Measurements from ENCODE around the gene SMOC2. TPM values are rescaled to one million over a fixed set of nuclear protein-coding genes. Genes with fewer than 3 reads are reported as not detected.
A peak's percentile ranks its signal among the peaks of the same experiment; 100 is the strongest.

The SMOC2 gene, protein sequence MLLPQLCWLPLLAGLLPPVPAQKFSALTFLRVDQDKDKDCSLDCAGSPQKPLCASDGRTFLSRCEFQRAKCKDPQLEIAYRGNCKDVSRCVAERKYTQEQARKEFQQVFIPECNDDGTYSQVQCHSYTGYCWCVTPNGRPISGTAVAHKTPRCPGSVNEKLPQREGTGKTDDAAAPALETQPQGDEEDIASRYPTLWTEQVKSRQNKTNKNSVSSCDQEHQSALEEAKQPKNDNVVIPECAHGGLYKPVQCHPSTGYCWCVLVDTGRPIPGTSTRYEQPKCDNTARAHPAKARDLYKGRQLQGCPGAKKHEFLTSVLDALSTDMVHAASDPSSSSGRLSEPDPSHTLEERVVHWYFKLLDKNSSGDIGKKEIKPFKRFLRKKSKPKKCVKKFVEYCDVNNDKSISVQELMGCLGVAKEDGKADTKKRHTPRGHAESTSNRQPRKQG
- 10 to 100 TPM in 9 of 10 donors, 1 to 10 TPM in 1; 6.6 to 39.1 (median 18.4) TPM for total RNA-seq
- 10 to 100 TPM in 1 of 2 donors, 1 to 10 TPM in 1; 9.5 to 10.6 TPM for polyA plus RNA-seq
- long read RNA-seq, donor 1, transcript SMOC2-202 (13 exons, 3,117 nt), result major isoform, 11 of 18 reads
- long read RNA-seq, donor 1, partial matches to known transcripts, result 4 of 18 reads
- long read RNA-seq, donor 1, other reads (novel, unspliced or antisense), result 1 of 18 reads
- long read RNA-seq, donor 2, transcript SMOC2-202 (13 exons, 3,117 nt), result major isoform, 15 of 36 reads
- long read RNA-seq, donor 2, partial matches to known transcripts, result 8 of 36 reads
- long read RNA-seq, donor 2, other reads (novel, unspliced or antisense), result 13 of 36 reads
- long read RNA-seq, donor 3, transcript SMOC2-202 (13 exons, 3,117 nt), result major isoform, 6 of 23 reads
- long read RNA-seq, donor 3, partial matches to known transcripts, result 12 of 23 reads
- long read RNA-seq, donor 3, other reads (novel, unspliced or antisense), result 5 of 23 reads

DNA sequence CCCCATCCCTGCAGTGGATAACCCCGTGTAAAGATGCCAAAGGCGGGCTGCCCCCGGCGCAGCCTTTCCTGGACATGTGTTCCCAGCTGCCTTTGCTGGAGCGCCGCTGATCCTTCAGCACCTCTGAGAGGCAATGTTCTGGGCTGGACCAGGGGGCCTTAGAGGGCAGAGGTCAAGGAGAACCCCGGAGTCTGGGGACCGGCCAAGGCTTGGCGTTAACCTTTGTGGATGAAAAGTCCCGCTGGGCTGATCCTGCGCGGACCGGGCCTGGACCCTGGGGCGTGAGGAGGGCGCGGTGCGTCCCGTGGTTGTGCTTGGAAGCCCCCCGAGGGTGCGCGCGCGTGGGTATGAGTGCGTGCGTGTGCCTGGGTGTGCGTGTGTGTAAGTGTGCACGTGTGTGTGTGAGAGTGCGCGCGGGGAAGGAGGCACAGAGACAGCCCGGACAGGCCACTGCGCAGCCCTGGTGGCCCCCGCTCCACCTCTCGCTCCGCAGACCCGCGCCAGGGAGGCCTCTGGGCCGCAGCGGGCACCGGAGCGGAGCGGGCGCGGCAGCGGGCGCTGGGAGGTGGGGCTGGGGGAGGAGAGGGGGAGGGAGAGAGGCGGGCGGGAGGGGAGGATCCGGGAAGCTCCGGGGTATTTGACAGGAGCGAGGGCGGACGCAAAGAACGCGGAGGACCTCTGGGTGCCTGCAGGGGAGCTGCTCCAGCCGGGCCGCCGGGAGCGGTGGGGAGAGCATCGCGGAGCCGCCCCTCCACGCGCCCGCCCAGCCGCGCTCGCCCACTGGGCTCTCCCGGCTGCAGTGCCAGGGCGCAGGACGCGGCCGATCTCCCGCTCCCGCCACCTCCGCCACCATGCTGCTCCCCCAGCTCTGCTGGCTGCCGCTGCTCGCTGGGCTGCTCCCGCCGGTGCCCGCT is at the start of gene SMOC2:
TSS of gene SMOC2 (plus strand) at position 665 of the 914 bp plus-strand sequence. CDS start at position 852, 187 bp downstream.
- peaks cover 0 to 3% (median 0%) of the 10 kb centered on the region in 11 donors for H3K9me3 ChIP-seq
- WGBS, 2 donors, result 3% methylated on average over 62 to 81 of the region's 81 CpGs
- ATAC-seq (peak; percentile 61 to 85 (median 75)), DNase-seq (peak; percentile 54 to 58)
- TF ChIP-seq, protein P1, sequence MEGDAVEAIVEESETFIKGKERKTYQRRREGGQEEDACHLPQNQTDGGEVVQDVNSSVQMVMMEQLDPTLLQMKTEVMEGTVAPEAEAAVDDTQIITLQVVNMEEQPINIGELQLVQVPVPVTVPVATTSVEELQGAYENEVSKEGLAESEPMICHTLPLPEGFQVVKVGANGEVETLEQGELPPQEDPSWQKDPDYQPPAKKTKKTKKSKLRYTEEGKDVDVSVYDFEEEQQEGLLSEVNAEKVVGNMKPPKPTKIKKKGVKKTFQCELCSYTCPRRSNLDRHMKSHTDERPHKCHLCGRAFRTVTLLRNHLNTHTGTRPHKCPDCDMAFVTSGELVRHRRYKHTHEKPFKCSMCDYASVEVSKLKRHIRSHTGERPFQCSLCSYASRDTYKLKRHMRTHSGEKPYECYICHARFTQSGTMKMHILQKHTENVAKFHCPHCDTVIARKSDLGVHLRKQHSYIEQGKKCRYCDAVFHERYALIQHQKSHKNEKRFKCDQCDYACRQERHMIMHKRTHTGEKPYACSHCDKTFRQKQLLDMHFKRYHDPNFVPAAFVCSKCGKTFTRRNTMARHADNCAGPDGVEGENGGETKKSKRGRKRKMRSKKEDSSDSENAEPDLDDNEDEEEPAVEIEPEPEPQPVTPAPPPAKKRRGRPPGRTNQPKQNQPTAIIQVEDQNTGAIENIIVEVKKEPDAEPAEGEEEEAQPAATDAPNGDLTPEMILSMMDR (IDR thresholded peaks at IDR 0.05), result peak in 1 of 9 donors; percentile 6
- peak within 1 kb of the TSS in 9 of 10 donors; percentile 26 to 76 (median 69) for H3K27ac ChIP-seq
- peak within 1 kb of the TSS; percentile 33 to 68 (median 64) for H3K4me3 ChIP-seq
- intact Hi-C loops (cut with DNase I), result loop anchor here in 2 of 10 donors (5.0 to 10.0 kb wide), 2 partner anchors 66 to 68 kb away; no protein-coding TSS in a partner anchor
- peaks cover 0 to 32% (median 8%) of the 10 kb centered on the region in 9 donors for H3K4me1 ChIP-seq
- peaks cover 12 to 79% (median 60%) of the 10 kb centered on the region in 7 donors for H3K27me3 ChIP-seq
- H3K36me3 ChIP-seq, result no peaks in the 10 kb centered on the region

DNA sequence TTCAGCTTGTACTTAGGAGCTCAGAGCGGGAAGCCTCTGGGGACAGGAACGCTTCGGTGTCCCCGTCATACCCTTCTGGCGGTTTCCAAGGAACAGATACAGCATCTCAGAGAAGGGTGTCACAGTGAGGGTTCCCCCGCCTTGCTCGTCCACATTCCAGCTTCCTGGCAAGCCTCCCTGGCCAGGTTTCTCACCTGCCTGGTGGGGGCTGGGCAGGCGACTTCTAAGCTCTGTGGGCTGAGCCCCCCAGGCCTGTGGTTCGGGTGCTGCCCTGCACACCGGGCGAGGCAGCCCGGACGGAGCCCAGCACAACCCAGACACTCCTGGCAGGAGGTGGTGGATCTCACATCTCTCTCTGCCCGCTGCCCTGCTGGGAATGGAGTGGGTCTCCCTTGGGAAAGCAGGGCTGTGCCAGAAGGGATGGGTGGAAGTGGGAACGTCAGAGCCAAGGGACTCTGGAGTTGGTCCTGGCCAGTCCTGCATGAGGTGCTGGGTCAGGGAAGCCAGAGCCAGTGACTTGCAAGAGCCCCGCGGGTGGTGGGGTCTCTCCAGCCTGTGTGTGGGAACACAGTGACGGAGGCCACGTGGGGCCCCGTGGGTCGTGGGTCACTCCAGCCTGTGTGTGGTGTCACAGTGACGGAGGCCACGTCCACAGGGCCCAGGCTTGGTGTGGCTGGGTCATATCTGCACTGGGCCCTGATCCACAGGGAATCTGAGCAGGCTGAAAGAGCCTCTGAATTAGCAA is 47.7 kb upstream of the SMOC2 start:
- TF ChIP-seq, protein P1 (IDR thresholded peaks at IDR 0.05), result no peak
- intact Hi-C loops (cut with DNase I), result no loop called here
- Histone ChIP-seq H3K4me3 (no peak overlapping the region), H3K27ac (no peak overlapping the region), H3K27me3 (peaks cover 0 to 13% (median 0%) of the 10 kb centered on the region in 7 donors), H3K36me3 (no peaks in the 10 kb centered on the region), H3K4me1 (no peaks in the 10 kb centered on the region), H3K9me3 (peaks cover 0 to under 1% (median 0%) of the 10 kb centered on the region in 11 donors)
- DNase-seq (no peak), ATAC-seq (peak in 3 of 8 donors; percentile 6 to 39 (median 17))
- 87 to 88% methylated on average over 23 of the region's 23 CpGs for WGBS, 2 donors

DNA sequence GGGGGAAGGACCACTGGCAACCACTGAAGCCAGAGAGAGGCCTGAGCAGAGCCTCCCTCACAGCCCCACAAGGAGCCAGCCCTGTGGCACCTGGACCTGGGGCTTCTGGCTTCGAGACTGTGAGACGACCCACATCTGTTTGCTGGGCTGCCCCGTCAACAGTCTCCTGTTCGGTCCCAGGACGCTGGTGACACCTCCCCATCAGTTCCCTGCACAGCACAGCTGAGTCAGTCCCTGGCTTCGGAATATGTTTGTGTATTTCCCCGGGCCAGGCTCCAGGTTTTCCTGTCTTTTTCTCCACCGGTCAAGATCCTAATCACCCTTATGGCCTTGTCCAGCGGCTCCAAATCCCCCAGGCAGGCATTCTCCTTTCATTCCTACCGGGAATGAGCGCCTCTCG is 46.4 kb upstream of the SMOC2 start:
- no peaks in the 10 kb centered on the region for H3K4me1 ChIP-seq
- TF ChIP-seq, protein P1 (IDR thresholded peaks at IDR 0.05), result no peak
- intact Hi-C loops (cut with DNase I), result no loop called here
- H3K27me3 ChIP-seq, result peaks cover 0 to 13% (median 0%) of the 10 kb centered on the region in 7 donors
- no peaks in the 10 kb centered on the region for H3K36me3 ChIP-seq
- peaks cover 0 to 10% (median 0%) of the 10 kb centered on the region in 11 donors for H3K9me3 ChIP-seq
- no peak overlapping the region for H3K4me3 ChIP-seq
- DNase-seq (no peak), ATAC-seq (peak in 1 of 8 donors; percentile 34)
- H3K27ac ChIP-seq, result no peak overlapping the region
- 63 to 66% methylated on average over 12 of the region's 12 CpGs for WGBS, 2 donors
